H1 (cell line): ENCODE data around the gene FRY. TPM values are rescaled to one million over a fixed set of nuclear protein-coding genes. Genes with fewer than 3 reads are reported as not detected.

Source experiments
- CHD2 ChIP-seq: IDR thresholded peaks from 2 replicates; pipeline ENCODE4 v1.6.1; 2012; ENCODE audit warnings: low read length, improper control_type of control experiment
- EP300 ChIP-seq, 2 experiments: IDR thresholded peaks; 1 replicate in 1 of 2; 2 replicates in 1 of 2; pipeline ENCODE4 v1.6.1; 2011 to 2012; ENCODE audit warnings: low read depth in 2 of 2, low read length in 2 of 2, mild to moderate bottlenecking in 2 of 2, borderline replicate concordance in 1 of 2, inconsistent platforms in 1 of 2, moderate library complexity in 1 of 2
- RXRA ChIP-seq: IDR thresholded peaks from 2 replicates; pipeline ENCODE4 v1.6.1; 2011; ENCODE audit warnings: low read depth, mild to moderate bottlenecking, low read length, moderate library complexity; ENCODE audit not compliant: insufficient read depth
- polyA plus RNA-seq, 7 experiments: library from polyadenylated mRNA; depleted of rRNA in 3 of 7; stranded (reverse) in 5 of 7; unstranded in 2 of 7; fragments of >200 nt in 5 of 7; fragments of 200-250 nt in 2 of 7; gene quantifications; 1 replicate in 5 of 7; 2 replicates in 1 of 7; 4 replicates in 1 of 7; pipeline versions ENCODE4 v1.2.1 to v1.2.3, GENCODE V29; 2011 to 2013; ENCODE audit warnings: missing spikeins in 2 of 7, mixed read lengths in 2 of 7
- total RNA-seq: library from RNA; stranded (reverse); fragmentation: NEBNext Ultra II Directional; extraction: Animal tissue kit (Norgen Biotek cat#: 25700); gene quantifications from 2 replicates; pipeline ENCODE4 v1.2.1, GENCODE V29; 2021

FRY gene
- total and polyA plus RNA-seq, 2 of the 8 experiments (the other 6 are each of a cell fraction or from before 2014, with no cell fraction given) = 4.3 to 9.2 TPM

- TF ChIP-seq CHD2 (no peak), RXRA (no peak), EP300 (IDR thresholded peaks at IDR 0.05; ENCODE audit: borderline replicate concordance in 1 of 2, low read depth in 2 of 2, low read length in 2 of 2) (no peak)
Observed at GRCh38 chr13:32092496-32092895, 60.9 kb downstream of the FRY start (continued).
